Stomach (tissue), 9 donors: ENCODE results near the gene VSIG10L. TPM values are rescaled to one million over a fixed set of nuclear protein-coding genes. Genes with fewer than 3 reads are reported as not detected.

Experiments
- DNase-seq, 2 donors: peaks; one replicate each; pipeline versions ENCODE4 v3.0.0 to v3.0.0-alpha.2; 2013 to 2019
- H3K27ac ChIP-seq, 5 donors: fragments of 200-600 bp in 4 of 5; sonication (generic) in 4 of 5; one replicate each; pipeline ENCODE4 v1.5.1; 2013 to 2019; ENCODE audit warnings: mild to moderate bottlenecking in 1 of 5, moderate library complexity in 1 of 5
- H3K27me3 ChIP-seq, 3 donors: fragments of 200-600 bp; sonication (generic); one replicate each; pipeline ENCODE4 v1.5.1; 2017 to 2019; ENCODE audit warnings: mixed run types in 1 of 3
- H3K36me3 ChIP-seq, 4 donors: fragments of 200-600 bp; sonication (generic); 1 replicate in 3 of 4; 2 replicates in 1 of 4; pipeline ENCODE4 v1.5.1; 2016 to 2019
- H3K4me1 ChIP-seq, 4 donors: fragments of 200-600 bp; sonication (generic); one replicate each; pipeline ENCODE4 v1.5.1; 2016 to 2019
- H3K4me3 ChIP-seq, 4 donors: fragments of 200-600 bp; sonication (generic) in 3 of 4; one replicate each; pipeline ENCODE4 v1.5.1; 2016 to 2019; ENCODE audit warnings: mild to moderate bottlenecking in 1 of 4
- H3K9me3 ChIP-seq, 4 donors: fragments of 200-600 bp; sonication (generic); one replicate each; pipeline ENCODE4 v1.5.1; 2016 to 2019
- CTCF ChIP-seq, 7 experiments: fragments of 450-650 bp in 4 of 7; fragments of 200-600 bp in 3 of 7; sonication (generic) in 3 of 7; IDR thresholded peaks; one replicate each; pipeline ENCODE4 v1.5.1; 2016 to 2019; ENCODE audit warnings: antibody characterized with exemption in 7 of 7, control low read depth in 2 of 7, mild to moderate bottlenecking in 1 of 7
- EP300 ChIP-seq: sonication (generic); formaldehyde crosslinking; IDR thresholded peaks from one replicate; pipeline ENCODE4 v1.6.1; 2017; ENCODE audit warnings: antibody characterized with exemption
- POLR2A ChIP-seq, 4 donors: fragments of 450-650 bp; IDR thresholded peaks; one replicate each; pipeline ENCODE4 v1.6.1; 2016; ENCODE audit warnings: antibody characterized with exemption in 4 of 4, control low read depth in 2 of 4, mild to moderate bottlenecking in 1 of 4, moderate library complexity in 1 of 4
- POLR2AphosphoS5 ChIP-seq, 3 donors: sonication (generic); formaldehyde crosslinking; IDR thresholded peaks; one replicate each; pipeline ENCODE4 v1.6.1; 2016; ENCODE audit warnings: antibody characterized with exemption in 3 of 3
- WGBS, 5 donors: extraction: QIAGEN DNeasy Blood & Tissue Kit in 3 of 5; methylation state at CpG; one replicate each; pipeline versions ENCODE4 v1.1.5 to v1.1.7; 2013 to 2018; 5-methylcytosine and 5-hydroxymethylcytosine counted together
- intact Hi-C: fragments of 100-400 bp; cut with DNase I; formaldehyde crosslinking; loops from one replicate; pipeline ENCODE4 v1.15.1; 2023; ENCODE audit warnings: low total_unique reads
- polyA plus RNA-seq, 3 donors: library from polyadenylated mRNA; stranded (reverse); fragments of 200-250 nt; gene quantifications; one replicate each; pipeline ENCODE4 v1.2.3, GENCODE V29; 2013
- total RNA-seq, 5 donors: library from RNA; depleted of rRNA; stranded (reverse); fragments of >200 nt; gene quantifications; one replicate each; pipeline versions ENCODE4 v1.1.0 to v1.2.3, GENCODE V29; 2014 to 2016
- donor health status: healthy with polysubstance abuse.
- donor health status: Bipolar disorder and iron deficiency.
- donor health status: healthy.

The VSIG10L gene
- total and polyA plus RNA-seq, 8 donors: 0.29 to 39.6 (median 1.1) TPM; not detected in 3

GRCh38 chr19:51370230-51370629 lies 28.3 kb upstream of the VSIG10L start:
- WGBS, 5 donors: 67 to 77% (median 68%) methylated on average over 4 of the region's 4 CpGs

DNA sequence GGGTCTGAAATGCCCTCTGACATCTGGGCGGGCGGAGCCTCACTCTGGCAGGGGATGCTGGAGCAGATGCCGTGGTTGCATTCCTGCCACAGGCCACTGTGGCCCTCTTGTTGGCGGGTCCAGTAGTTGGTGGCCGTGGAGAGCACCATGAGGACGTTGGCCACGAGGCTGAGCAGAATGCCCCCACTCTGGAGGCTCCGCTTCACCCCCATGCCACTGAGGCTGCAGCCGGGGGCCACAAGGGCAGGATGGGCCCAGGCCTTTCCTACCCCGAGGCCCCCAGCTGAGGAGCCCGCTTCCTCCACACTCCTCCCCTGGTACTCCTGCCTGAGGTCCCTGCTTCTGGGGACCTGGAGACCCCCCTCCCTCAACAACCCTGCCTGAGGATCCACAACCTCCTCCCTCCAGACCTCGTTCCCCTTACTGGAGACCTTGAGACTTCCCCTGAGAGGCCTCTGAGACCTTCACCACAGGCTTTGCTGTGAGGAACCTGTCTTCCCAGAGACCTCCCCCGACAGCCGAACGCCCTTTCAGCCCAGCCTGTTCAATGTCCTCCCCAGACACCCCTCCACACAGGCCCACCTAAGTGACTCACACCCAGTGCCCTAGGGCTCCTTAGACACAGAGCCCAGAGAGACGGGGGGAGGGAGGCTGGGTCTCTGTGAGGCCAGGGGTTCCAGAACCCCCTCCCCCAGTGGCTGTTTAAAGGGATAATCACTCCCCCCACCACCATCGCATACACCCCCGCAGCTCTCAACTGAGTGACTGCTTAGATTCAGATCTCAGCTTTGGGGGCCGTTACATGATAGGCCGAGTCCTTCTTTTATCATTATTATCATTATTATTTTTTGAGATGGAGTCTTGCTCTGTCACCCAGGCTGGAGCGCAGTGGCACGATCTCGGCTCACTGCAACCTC lies 26.7 kb upstream of the VSIG10L start, which contains the start of gene CLDND2:
Gene CLDND2, minus strand, starts transcription at position 638 of the 917 bp plus-strand sequence. Its CDS starts 426 bp downstream, at position 212.
- TF ChIP-seq POLR2AphosphoS5 (IDR thresholded peaks at IDR 0.05) (no peak), CTCF (IDR thresholded peaks at IDR 0.05) (no peak), EP300 (no peak), POLR2A (IDR thresholded peaks at IDR 0.05) (no peak)

More at GRCh38 chr19:51370230-51370629, 28.3 kb upstream of the VSIG10L start:
- TF ChIP-seq EP300: no peak
- H3K27me3 ChIP-seq: no peaks in the 10 kb centered on the region
- no peak overlapping the region for H3K4me3 ChIP-seq
- no peak overlapping the region for H3K27ac ChIP-seq
- H3K36me3 ChIP-seq: no peaks in the 10 kb centered on the region
- intact Hi-C loops: no loop called here
- no peak for DNase-seq
- no peaks in the 10 kb centered on the region for H3K9me3 ChIP-seq
- H3K4me1 ChIP-seq: peaks cover 4 to 24% (median 19%) of the 10 kb centered on the region in 4 donors

GRCh38 chr19:51367565-51368365 lies 25.8 kb upstream of the VSIG10L start:
- TF ChIP-seq POLR2A (IDR thresholded peaks at IDR 0.05) (peak in 1 of 4 donors; percentile 5), CTCF (IDR thresholded peaks at IDR 0.05) (no peak), POLR2AphosphoS5 (IDR thresholded peaks at IDR 0.05) (peak in 2 of 3 donors; percentile 47 to 89)
- Histone ChIP-seq H3K27me3 (no peaks in the 10 kb centered on the region), H3K4me1 (peaks cover 14 to 48% (median 42%) of the 10 kb centered on the region in 4 donors), H3K27ac (peak overlapping the region; percentile 84 to 98 (median 93)), H3K9me3 (no peaks in the 10 kb centered on the region), H3K4me3 (peak overlapping the region; percentile 72 to 85 (median 77)), H3K36me3 (no peaks in the 10 kb centered on the region)
- peak; percentile 99 for DNase-seq
- WGBS, 5 donors: 0 to 2% (median 1%) methylated on average over 29 to 64 of the region's 64 CpGs
- intact Hi-C loops: no loop called here

More for the DNA sequence above, 26.7 kb upstream of the VSIG10L start, which contains the start of gene CLDND2:
- Histone ChIP-seq H3K36me3 (no peaks in the 10 kb centered on the region), H3K27ac (peak within 1 kb of the TSS; percentile 82 to 98 (median 93)), H3K4me1 (peaks cover 14 to 40% (median 34%) of the 10 kb centered on the region in 4 donors), H3K27me3 (no peaks in the 10 kb centered on the region), H3K4me3 (peak within 1 kb of the TSS; percentile 72 to 85 (median 77)), H3K9me3 (no peaks in the 10 kb centered on the region)
- intact Hi-C loops: no loop called here
- WGBS, 5 donors: 62 to 69% (median 63%) methylated on average over 19 to 23 of the region's 23 CpGs
- peak in 1 of 2 donors; percentile 32 for DNase-seq

DNA sequence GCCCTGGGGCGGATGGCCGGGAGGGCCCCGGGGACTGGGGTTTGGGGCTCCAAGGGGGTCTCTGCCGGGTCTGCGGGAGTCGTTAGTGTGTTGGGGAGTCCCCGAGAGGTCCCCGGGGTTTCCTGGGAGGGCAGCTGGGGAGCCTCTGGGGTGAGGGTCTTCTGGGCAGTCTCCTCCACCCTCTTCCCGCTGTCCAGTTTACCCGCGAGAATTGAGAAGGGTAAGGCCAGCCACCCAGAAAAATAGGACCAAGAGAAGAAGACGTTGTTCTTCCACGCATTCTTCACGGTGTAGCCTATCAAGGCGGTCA lies 25.3 kb upstream of the VSIG10L start:
- TF ChIP-seq EP300 (no peak), POLR2AphosphoS5 (IDR thresholded peaks at IDR 0.05) (peak in 2 of 3 donors; percentile 97 to 98), CTCF (IDR thresholded peaks at IDR 0.05) (no peak), POLR2A (IDR thresholded peaks at IDR 0.05) (peak in 2 of 4 donors; percentile 17 to 76)
- H3K27me3 ChIP-seq: no peaks in the 10 kb centered on the region
- H3K4me3 ChIP-seq: peak overlapping the region; percentile 72 to 85 (median 77)
- no peaks in the 10 kb centered on the region for H3K9me3 ChIP-seq
- no peak for DNase-seq
- peaks cover 14 to 53% (median 48%) of the 10 kb centered on the region in 4 donors for H3K4me1 ChIP-seq
- intact Hi-C loops: no loop called here
- H3K27ac ChIP-seq: peak overlapping the region; percentile 84 to 98 (median 93)
- WGBS, 5 donors: 0 to 2% (median 1%) methylated on average over 10 to 15 of the region's 15 CpGs
- no peaks in the 10 kb centered on the region for H3K36me3 ChIP-seq
